Mammary epithelial cell (primary cell): Measurements from ENCODE around the gene GCHFR.

ENCODE experiments used
- CTCF ChIP-seq, 2 donors: IDR thresholded peaks in 1 of 2; conservative IDR thresholded peaks in 1 of 2; 2 replicates each; pipeline ENCODE4 v1.5.1; 2011 to 2012; ENCODE audit warnings: inconsistent platforms in 2 of 2, low read length in 2 of 2, mild to moderate bottlenecking in 2 of 2, control low read depth in 1 of 2, low read depth in 1 of 2; ENCODE audit not compliant: insufficient read depth in 1 of 2; ENCODE audit errors: extremely low read depth in 1 of 2
- EZH2 ChIP-seq: IDR thresholded peaks from 2 replicates; pipeline ENCODE4 v1.6.1; 2012; ENCODE audit warnings: low read length, inconsistent platforms, borderline replicate concordance

- TF ChIP-seq CTCF (conservative IDR thresholded peaks at IDR 0.05 in 1 of 2, IDR thresholded peaks at IDR 0.05 in 1 of 2; ENCODE audit: extremely low read depth in 1 of 2, insufficient read depth in 1 of 2, low read depth in 1 of 2, low read length in 2 of 2) (no peak), EZH2 (no peak)
These were observed 8.1 kb downstream of the GCHFR start for GRCh38 chr15:40772014-40772413.
